Aorta (tissue), 5 donors: Measurements from ENCODE around the gene ZGRF1. TPM values are rescaled to one million over a fixed set of nuclear protein-coding genes. Genes with fewer than 3 reads are reported as not detected.

ENCODE experiments used
- ATAC-seq: fragments of 200-7000 bp; cut with Tn5 transposase; one replicate; pipeline ENCODE4 v1.9.1; 2022; ENCODE audit warnings: moderate library complexity; ENCODE audit not compliant: low FRiP score
- DNase-seq, 2 donors: peaks; one replicate each; pipeline ENCODE4 v3.0.0-alpha.2; 2020
- H3K27ac ChIP-seq, 2 donors: one replicate each; pipeline ENCODE4 v1.5.1; 2013; ENCODE audit warnings: low read length in 2 of 2, mild to moderate bottlenecking in 2 of 2, moderate library complexity in 2 of 2, control low read depth in 1 of 2, inconsistent platforms in 1 of 2, low read depth in 1 of 2
- H3K27me3 ChIP-seq, 2 donors: one replicate each; pipeline ENCODE4 v1.6.1; 2013; ENCODE audit warnings: control low read depth in 1 of 2, low read length in 1 of 2, mild to moderate bottlenecking in 1 of 2, moderate library complexity in 1 of 2; ENCODE audit not compliant: insufficient read depth in 2 of 2, control insufficient read depth in 1 of 2
- H3K36me3 ChIP-seq, 2 donors: one replicate each; pipeline ENCODE4 v1.6.1; 2013; ENCODE audit warnings: control low read depth in 1 of 2, low read length in 1 of 2, mild to moderate bottlenecking in 1 of 2; ENCODE audit not compliant: insufficient read depth in 2 of 2, control insufficient read depth in 1 of 2
- H3K4me1 ChIP-seq, 2 donors: one replicate each; pipeline ENCODE4 v1.6.1; 2013; ENCODE audit warnings: low read length in 2 of 2, control low read depth in 1 of 2, mild to moderate bottlenecking in 1 of 2, moderate library complexity in 1 of 2; ENCODE audit not compliant: insufficient read depth in 2 of 2, control insufficient read depth in 1 of 2
- H3K4me3 ChIP-seq, 2 donors: one replicate each; pipeline ENCODE4 v1.5.1; 2013; ENCODE audit warnings: low read length in 2 of 2, control low read depth in 1 of 2, mild to moderate bottlenecking in 1 of 2
- H3K9me3 ChIP-seq: one replicate; pipeline ENCODE4 v1.6.1; 2013; ENCODE audit warnings: mild to moderate bottlenecking, low read length; ENCODE audit not compliant: control insufficient read depth
- WGBS, 2 donors: extraction: QIAGEN DNeasy Blood & Tissue Kit; methylation state at CpG; one replicate each; pipeline ENCODE4 v1.1.7; 2013; 5-methylcytosine and 5-hydroxymethylcytosine counted together
- intact Hi-C, 2 donors: fragments of 100-400 bp; cut with DNase I; formaldehyde crosslinking; loops; one replicate each; pipeline versions ENCODE4 v1.14.2 to v1.15.0; 2022
- polyA plus RNA-seq, 2 donors: library from polyadenylated mRNA; stranded (reverse); fragments of 200-250 nt; gene quantifications; one replicate each; pipeline ENCODE4 v1.2.3, GENCODE V29; 2013
- total RNA-seq, 2 donors: library from RNA; stranded (reverse); fragmentation: NEBNext Ultra II Directional; extraction: Animal tissue kit (Norgen Biotek cat#: 25700); gene quantifications; one replicate each; pipeline ENCODE4 v1.2.1, GENCODE V29; 2021
- donor health status: healthy with polysubstance abuse.
- donor health status: Bipolar disorder and iron deficiency.
- donor health status: DM: no; HTN: no; CAD: no.
- donor health status: DM: no; HTN: no; CAD: no.
- donor health status: DM: yes; HTN: yes; CAD: no.

Gene ZGRF1
- total and polyA plus RNA-seq, 4 donors, result 2.9 to 6.3 (median 5.4) TPM; not detected in 1

DNA sequence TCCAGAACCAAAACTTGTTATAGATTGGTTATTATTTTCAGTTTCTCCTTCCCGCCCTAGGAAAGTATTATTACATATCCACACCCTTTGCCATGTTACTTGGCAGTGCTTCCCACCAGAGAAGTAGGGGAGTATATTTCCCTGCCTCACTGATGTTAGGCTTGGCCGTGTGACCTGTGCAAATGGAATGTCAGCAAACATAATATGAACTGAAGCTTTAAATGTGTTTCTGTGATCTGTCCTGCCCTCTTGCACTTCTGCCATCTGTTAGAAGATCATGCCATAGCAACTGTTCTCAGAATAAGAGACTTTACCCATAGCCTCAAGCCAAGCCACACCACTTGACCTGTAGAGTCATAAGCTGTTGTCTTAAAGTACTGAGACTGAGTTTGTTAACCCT is 84.0 kb downstream of the ZGRF1 start:
- DNase-seq (no peak), ATAC-seq (no peak)
- Histone ChIP-seq H3K27me3 (no peaks in the 10 kb centered on the region), H3K9me3 (no peaks in the 10 kb centered on the region), H3K4me1 (peaks cover 0 to 2% of the 10 kb centered on the region in 2 donors), H3K36me3 (no peaks in the 10 kb centered on the region), H3K4me3 (no peak overlapping the region), H3K27ac (no peak overlapping the region)
- intact Hi-C loops, result no loop called here
- 17 to 22% methylated on average over 2 of the region's 2 CpGs for WGBS, 2 donors

DNA sequence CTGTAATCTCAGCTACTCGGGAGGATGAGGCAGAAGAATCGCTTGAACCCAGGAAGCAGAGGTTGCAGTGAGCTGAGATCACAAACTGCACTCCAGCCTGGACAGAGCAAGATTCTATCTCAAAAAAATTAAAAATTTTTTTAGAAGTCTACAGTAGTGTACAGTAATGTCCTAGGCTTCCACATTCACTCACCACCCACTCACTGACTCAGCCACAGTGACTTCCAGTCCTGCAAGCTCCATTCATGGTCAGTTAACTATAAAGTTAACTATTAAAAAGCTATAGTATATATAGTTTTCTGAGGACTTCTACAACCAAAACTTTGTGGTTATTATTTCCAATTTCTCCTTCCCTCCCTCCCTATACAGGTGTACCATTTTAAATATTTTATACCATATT is 86.0 kb downstream of the ZGRF1 start:
- 88 to 89% methylated on average over 2 of the region's 2 CpGs for WGBS, 2 donors
- intact Hi-C loops, result no loop called here

DNA sequence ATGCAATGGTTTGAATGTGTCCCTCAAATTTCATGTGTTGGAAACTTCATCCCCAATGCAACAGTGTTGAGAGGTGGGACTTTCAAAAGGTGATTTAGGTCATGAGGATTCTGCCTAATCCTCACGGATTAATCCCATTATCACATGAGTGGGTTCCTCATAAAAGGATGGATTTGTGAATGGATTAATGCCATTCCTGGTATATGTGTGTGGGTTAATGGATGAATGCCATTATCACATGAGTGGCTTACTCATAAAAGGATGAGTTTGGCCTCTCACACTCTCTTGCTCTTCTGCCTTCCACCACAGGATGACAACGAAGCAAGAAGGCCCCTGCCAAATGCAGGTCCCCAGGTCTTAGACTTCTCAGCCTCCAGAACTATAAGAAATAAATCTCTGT is 90.2 kb downstream of the ZGRF1 start:
- WGBS, 2 donors, result 91 to 93% methylated on average over 2 of the region's 2 CpGs

More for the DNA sequence above, 86.0 kb downstream of the ZGRF1 start:
- no peaks in the 10 kb centered on the region for H3K9me3 ChIP-seq
- DNase-seq (no peak), ATAC-seq (no peak)
- H3K36me3 ChIP-seq, result no peaks in the 10 kb centered on the region
- no peak overlapping the region for H3K27ac ChIP-seq
- no peaks in the 10 kb centered on the region for H3K27me3 ChIP-seq
- no peak overlapping the region for H3K4me3 ChIP-seq
- peaks cover 0 to 2% of the 10 kb centered on the region in 2 donors for H3K4me1 ChIP-seq

DNA sequence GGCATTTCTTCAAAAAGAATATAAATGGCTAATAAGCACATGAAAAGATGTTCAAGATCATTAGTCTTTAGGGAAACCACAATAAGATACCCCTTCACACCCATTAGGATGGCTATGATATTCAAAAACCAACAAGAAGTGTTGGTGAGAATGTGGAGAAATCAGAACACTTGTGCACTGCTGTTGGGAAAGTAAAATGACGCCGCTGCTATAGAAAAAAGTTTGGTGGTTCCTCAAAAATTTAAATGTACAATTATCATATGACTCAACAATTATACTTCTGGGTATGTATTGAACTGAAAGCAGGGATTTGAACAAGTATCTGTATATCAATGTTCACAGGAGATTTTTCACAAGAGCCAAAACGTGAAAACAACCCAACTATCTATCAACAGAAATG is 91.4 kb downstream of the ZGRF1 start:
- ATAC-seq, result no peak
- H3K27ac ChIP-seq, result no peak overlapping the region
- no peaks in the 10 kb centered on the region for H3K4me1 ChIP-seq
- no peak overlapping the region for H3K4me3 ChIP-seq
- no peak for DNase-seq
- H3K9me3 ChIP-seq, result no peaks in the 10 kb centered on the region
- no peaks in the 10 kb centered on the region for H3K36me3 ChIP-seq
- intact Hi-C loops, result no loop called here
- no peaks in the 10 kb centered on the region for H3K27me3 ChIP-seq
- 94 to 96% methylated on average over 3 of the region's 3 CpGs for WGBS, 2 donors

More for the DNA sequence above, 90.2 kb downstream of the ZGRF1 start:
- intact Hi-C loops, result no loop called here
- ATAC-seq, result no peak
- Histone ChIP-seq H3K4me1 (no peaks in the 10 kb centered on the region), H3K27ac (no peak overlapping the region), H3K4me3 (no peak overlapping the region), H3K36me3 (no peaks in the 10 kb centered on the region), H3K27me3 (no peaks in the 10 kb centered on the region), H3K9me3 (no peaks in the 10 kb centered on the region)
- DNase-seq, result no peak

DNA sequence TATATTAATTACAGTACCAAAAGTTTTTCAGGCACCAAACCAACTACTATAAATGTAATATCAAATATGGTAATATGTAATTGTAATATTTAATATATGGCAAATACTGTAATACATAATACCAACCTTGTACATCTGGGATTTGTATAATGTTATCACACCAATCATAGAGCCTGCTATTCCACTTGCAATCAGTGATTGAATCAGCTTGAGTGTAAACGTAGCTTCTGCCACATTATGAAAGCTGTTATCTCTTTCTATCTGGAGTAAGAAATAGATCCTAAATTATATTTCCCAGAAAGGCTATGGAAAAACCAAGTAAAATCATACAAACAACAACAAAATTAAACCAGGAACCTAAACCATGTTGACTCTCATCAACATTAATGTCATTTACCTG is 96.0 kb downstream of the ZGRF1 start:
- H3K27ac ChIP-seq, result no peak overlapping the region
- no peaks in the 10 kb centered on the region for H3K27me3 ChIP-seq
- ATAC-seq (no peak), DNase-seq (no peak)
- intact Hi-C loops, result no loop called here
- H3K4me1 ChIP-seq, result no peaks in the 10 kb centered on the region
- WGBS, 2 donors, result 87 to 97% methylated on average over 1 of the region's 1 CpG
- no peaks in the 10 kb centered on the region for H3K9me3 ChIP-seq
- no peak overlapping the region for H3K4me3 ChIP-seq
- no peaks in the 10 kb centered on the region for H3K36me3 ChIP-seq

DNA sequence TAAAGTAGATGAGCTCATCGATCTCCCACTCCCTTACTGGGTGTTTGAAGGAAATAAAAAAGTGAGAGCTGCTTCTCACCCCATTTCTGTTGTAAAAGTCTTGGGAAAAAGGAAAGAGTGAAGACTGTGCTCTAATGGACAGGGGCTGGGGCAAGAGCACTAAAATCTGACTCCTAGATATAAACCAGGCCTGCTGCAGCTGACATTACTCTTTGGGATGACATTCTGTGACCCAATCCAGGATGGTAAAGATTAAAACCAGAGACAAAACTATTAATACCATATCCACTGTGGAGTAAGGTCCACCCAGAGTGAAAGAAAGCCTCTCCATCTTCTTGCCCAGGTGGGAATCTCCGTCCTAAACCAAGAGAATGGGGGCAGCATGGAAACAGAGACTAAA is 100.6 kb downstream of the ZGRF1 start:
- H3K36me3 ChIP-seq, result no peaks in the 10 kb centered on the region
- DNase-seq (no peak), ATAC-seq (no peak)
- no peaks in the 10 kb centered on the region for H3K4me1 ChIP-seq
- H3K27me3 ChIP-seq, result no peaks in the 10 kb centered on the region
- intact Hi-C loops, result no loop called here
- H3K27ac ChIP-seq, result no peak overlapping the region
- H3K4me3 ChIP-seq, result no peak overlapping the region
- no peaks in the 10 kb centered on the region for H3K9me3 ChIP-seq
- 51 to 54% methylated on average over 2 of the region's 2 CpGs for WGBS, 2 donors

DNA sequence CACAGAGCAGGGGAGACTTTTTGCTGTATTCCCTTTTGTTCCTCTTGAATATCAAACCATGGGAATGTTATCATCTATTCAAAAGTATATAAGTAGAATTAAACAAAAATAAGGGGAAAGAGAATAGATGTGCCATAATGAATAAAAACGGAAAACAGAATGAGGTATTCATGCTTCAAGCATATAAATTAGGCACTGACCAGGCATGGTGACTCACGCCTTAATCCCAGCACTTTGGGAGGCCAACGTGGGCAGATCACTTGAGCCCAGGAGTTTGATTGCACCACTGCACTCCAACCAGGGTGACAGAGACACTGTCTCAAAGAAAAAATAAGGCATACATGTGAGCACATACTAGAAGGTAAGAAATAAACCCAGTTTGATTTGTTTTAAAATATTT is 104.4 kb downstream of the ZGRF1 start:
- no peak for ATAC-seq
- intact Hi-C loops, result no loop called here
- 77 to 81% methylated on average over 3 of the region's 3 CpGs for WGBS, 2 donors

DNA sequence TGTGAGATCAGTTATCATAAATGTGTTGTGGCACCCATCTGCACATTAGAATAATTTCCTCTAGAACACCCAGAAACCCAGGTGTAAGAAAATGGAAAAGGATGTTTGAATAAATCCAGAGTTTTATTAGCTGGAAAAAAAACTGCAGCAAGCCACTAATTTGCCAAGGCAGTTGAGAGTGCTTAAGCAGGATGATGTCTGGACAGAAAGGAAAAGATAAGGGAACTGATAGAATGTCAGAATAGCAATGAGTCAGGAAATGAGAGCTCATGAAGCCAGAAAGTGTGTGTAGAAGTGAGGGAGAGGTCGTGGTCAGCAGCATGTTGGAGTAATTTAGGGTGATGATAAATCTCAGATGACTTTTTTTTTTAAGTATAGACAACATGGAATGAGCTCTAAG is 105.6 kb downstream of the ZGRF1 start:
- Histone ChIP-seq H3K36me3 (no peaks in the 10 kb centered on the region), H3K9me3 (no peaks in the 10 kb centered on the region), H3K4me3 (no peak overlapping the region), H3K27ac (no peak overlapping the region), H3K4me1 (no peaks in the 10 kb centered on the region), H3K27me3 (no peaks in the 10 kb centered on the region)
- no peak for ATAC-seq
- no peak for DNase-seq
- WGBS, 2 donors, result 31 to 45% methylated on average over 1 of the region's 1 CpG
- intact Hi-C loops, result no loop called here

More for the DNA sequence above, 104.4 kb downstream of the ZGRF1 start:
- no peaks in the 10 kb centered on the region for H3K27me3 ChIP-seq
- H3K4me3 ChIP-seq, result no peak overlapping the region
- H3K4me1 ChIP-seq, result no peaks in the 10 kb centered on the region
- no peaks in the 10 kb centered on the region for H3K36me3 ChIP-seq
- H3K9me3 ChIP-seq, result no peaks in the 10 kb centered on the region
- DNase-seq, result no peak
- H3K27ac ChIP-seq, result no peak overlapping the region

DNA sequence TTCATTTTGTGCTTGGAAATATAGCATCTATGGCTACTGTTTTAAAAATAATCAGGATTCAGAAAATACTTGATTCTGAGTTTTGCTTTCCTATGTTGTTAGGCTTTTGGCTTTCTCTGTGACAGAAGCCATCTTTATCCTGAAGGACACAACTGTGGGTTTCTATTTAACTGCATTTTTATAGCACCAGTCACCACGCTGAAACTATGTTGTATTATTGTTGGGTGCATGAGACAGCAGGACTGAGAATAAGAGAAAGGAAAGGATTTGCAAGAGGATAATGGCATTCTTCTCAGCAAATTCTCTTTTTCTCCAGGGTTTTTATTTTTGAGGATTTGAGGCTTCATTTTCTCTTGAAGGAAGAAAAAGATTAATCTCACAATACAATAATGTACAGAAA is 110.6 kb downstream of the ZGRF1 start:
- 22 to 33% methylated on average over 1 of the region's 1 CpG for WGBS, 2 donors
- DNase-seq (no peak), ATAC-seq (no peak)
- H3K4me3 ChIP-seq, result no peak overlapping the region
- intact Hi-C loops, result no loop called here
- no peak overlapping the region for H3K27ac ChIP-seq
- no peaks in the 10 kb centered on the region for H3K9me3 ChIP-seq
- H3K36me3 ChIP-seq, result no peaks in the 10 kb centered on the region
- no peaks in the 10 kb centered on the region for H3K27me3 ChIP-seq
- H3K4me1 ChIP-seq, result no peaks in the 10 kb centered on the region
